GM18868 (cell line): ENCODE measurements around the gene OR10H1.
"Not testable (repeated sequence)": the region's sequence is repeated elsewhere in the genome, so short reads cannot be mapped to it uniquely, and the experiment has no call there.

Source experiments
- ATAC-seq: cut with Tn5 transposase; IDR thresholded peaks from one replicate; pipeline ENCODE4 v1.9.1; 2021; ENCODE audit warnings: mild to moderate bottlenecking, moderate library complexity; ENCODE audit not compliant: unreplicated experiment

The OR10H1 gene

GRCh38 chr19:15828611-15829305 lies 13.3 kb upstream of the OR10H1 start:
- ATAC-seq: not testable (repeated sequence)

DNA sequence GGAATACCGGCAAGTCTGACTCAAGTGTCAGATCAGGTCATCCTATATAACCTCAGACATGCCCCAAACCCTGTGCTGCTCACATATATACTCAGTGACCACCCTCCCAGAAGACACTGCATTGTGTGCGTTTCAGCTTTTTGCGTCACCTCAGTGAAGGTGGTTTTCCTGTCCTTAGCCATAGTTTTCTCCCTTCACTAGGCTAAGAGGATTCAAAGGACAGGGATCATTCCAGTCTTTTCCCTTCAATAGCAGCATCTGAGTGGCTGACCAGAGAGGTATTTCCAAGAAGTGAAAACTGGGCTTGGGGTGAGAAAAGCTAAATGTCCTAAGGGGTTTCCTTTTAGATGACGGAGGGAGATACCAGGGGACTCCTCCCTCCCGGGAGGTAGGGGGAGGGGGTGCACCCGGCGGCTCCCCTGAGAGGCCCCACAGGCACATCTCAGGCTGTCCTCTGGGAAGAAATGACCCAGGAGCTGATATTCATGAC lies 12.7 kb upstream of the OR10H1 start:
- ATAC-seq: no peak

GRCh38 chr19:15825753-15826152 lies 10.3 kb upstream of the OR10H1 start:
- no peak for ATAC-seq

DNA sequence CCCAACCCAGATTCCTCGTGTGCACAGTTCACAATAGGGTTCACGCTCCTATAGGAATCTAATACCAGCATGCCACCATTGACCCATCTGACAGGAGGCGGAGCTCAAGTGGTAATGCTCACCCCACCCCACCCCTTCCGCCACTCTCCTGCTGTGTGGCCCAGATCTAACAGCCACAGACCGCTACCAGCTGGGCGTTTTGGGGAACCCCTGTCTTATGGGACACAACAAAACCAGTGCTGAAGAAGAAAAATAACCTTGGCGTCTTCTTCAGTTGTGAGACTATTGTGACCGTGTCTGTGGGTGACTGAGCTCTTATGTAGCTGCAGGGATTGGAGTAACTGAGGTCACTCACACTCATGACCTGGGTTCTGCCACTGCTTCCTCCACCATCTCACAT lies 5.2 kb upstream of the OR10H1 start:
- no peak for ATAC-seq

DNA sequence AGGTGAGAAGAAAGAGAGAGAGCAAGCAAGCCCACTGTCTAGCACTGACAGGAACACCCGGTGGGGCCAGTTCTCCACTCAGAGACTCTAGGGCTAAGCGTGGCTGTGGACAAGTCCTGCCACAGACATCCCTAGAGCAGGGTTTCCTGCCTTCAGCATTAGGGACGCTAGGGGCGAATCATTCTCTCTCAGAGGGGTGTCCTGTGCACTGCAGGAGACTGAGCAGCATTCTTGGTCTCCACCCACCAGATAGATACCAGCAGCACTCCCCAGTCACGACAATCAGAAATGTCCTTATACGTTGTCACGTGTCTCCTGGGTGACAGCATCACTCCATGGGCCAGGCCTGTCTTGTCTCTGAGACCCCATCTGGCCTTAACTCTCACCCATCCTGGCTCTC lies 1.5 kb downstream of the OR10H1 start:
- no peak for ATAC-seq

- no peak for ATAC-seq
Measured at GRCh38 chr19:15812060-15812722, 3.3 kb downstream of the OR10H1 start.

- ATAC-seq: no peak
Measured at GRCh38 chr19:15811476-15811875, 4.0 kb downstream of the OR10H1 start.

DNA sequence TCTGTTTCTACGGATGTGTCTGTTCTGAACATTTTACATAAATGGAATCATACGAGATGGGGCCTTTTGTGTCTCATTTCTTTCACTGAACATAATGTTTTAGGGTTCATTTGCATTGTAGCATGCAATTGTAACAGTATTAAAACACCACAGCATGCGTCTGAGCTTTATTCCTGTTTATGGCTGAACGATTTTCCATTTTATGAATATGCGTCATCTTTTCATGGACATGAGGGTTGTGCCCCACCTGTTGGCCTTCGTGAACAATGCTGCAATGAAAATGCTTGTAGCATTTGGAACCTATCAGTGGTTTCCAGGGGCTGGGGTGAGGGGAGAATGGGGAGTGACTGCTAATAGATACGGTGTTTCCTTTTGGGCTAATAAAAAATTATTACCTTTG lies 5.1 kb downstream of the OR10H1 start:
- ATAC-seq: no peak

DNA sequence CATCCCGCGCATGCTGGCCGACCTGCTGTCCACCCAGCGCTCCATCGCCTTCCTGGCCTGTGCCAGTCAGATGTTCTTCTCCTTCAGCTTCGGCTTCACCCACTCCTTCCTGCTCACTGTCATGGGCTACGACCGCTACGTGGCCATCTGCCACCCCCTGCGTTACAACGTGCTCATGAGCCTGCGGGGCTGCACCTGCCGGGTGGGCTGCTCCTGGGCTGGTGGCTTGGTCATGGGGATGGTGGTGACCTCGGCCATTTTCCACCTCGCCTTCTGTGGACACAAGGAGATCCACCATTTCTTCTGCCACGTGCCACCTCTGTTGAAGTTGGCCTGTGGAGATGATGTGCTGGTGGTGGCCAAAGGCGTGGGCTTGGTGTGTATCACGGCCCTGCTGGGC lies 21.2 kb downstream of the OR10H1 start:
- ATAC-seq: not testable (repeated sequence)

DNA sequence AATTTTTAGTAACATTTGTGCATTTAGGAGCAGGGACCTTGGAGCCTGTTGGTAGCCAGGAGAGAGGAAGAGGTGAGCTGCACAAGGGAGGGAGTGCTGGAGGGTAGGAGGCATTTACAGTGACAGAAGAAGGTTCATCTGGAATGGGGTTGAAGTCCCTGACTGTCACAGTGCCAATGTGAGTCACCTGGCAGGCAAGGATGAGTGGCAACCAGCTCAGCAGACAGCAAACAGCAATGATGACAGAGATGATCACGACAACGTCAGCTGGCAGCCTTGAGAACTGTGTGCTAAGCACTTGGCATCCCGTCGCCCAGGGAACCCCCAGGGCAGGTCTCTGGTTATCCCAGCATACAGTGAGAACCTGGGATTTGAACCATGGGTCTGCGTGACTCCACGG lies 25.4 kb downstream of the OR10H1 start:
- no peak for ATAC-seq

DNA sequence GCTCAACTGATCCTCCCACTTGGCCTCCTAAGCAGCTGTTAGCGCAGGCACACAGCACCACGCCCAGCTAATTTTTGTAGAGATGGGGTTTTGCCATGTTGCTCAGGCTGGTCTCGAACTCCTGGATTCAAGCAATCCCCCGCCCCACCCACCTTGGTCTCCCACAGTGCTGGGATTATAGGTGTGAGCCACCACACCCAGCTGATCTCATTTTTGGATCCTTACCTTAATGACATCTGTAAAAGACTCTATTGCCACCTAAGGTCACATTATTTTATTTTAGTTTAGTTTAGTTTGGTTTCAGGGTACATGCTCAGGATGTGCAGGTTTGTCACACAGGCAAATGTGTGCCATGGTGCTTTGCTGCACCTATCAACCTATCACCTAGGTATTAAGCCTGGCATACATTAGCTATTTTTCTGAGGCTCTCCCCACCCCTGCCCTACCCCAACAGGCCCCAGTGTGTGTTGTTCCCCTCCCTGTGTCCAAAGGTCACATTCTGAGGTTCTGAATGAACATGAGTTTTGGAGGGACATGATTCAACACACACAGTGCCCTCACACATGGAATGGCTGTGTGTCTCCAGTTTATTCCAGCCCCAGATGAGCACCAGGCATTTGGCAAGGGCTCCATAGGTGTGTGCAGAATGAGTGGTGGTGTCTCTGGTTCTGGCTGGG lies 26.7 kb downstream of the OR10H1 start:
- no peak for ATAC-seq

GRCh38 chr19:15787611-15788155 lies 27.8 kb downstream of the OR10H1 start, which contains the start of gene OR10H5:
Gene OR10H5 (plus strand): TSS chr19:15787661. CDS start chr19:15794049, 6,388 bp downstream.
- no peak for ATAC-seq

- ATAC-seq: not testable (repeated sequence)
Measured at GRCh38 chr19:15782896-15783295, 32.6 kb downstream of the OR10H1 start.

DNA sequence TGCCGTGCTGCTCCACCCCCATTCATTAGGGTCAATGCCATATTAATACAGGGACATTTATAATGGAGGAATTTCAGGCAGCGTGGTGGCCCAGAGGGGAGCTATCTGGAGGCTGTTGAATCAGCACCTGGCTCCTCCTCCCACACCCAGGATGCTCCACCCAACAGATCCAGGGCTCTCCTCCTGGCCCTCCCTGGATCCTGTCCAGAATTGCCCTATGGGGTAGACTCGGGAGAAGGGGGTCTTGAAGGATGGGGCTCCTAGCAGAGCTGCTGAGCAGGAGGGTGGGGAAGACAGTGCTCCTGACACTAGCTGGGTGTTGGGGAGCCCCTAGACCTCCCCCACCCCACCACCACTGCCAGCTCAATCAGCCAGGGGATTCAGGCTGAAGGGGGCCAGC lies 33.3 kb downstream of the OR10H1 start:
- ATAC-seq: no peak

DNA sequence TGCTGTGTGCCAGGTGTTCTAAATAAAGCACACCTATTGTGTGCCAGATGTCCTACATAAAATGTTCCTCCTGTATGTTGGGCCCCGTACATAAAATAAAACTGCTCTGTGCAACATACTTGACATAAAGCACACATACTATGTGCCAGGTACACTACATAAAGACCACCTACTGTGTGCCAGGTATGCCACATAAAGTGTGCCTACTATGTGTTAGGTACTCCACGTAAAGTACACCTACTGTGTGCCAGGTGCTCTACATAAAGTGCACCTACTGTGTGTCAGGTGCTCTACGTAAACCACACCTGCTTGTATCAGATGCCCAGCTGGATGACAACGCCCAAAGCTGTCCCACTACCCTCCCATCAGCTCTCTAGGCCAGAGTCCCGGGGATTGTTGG lies 33.8 kb downstream of the OR10H1 start:
- ATAC-seq: no peak

DNA sequence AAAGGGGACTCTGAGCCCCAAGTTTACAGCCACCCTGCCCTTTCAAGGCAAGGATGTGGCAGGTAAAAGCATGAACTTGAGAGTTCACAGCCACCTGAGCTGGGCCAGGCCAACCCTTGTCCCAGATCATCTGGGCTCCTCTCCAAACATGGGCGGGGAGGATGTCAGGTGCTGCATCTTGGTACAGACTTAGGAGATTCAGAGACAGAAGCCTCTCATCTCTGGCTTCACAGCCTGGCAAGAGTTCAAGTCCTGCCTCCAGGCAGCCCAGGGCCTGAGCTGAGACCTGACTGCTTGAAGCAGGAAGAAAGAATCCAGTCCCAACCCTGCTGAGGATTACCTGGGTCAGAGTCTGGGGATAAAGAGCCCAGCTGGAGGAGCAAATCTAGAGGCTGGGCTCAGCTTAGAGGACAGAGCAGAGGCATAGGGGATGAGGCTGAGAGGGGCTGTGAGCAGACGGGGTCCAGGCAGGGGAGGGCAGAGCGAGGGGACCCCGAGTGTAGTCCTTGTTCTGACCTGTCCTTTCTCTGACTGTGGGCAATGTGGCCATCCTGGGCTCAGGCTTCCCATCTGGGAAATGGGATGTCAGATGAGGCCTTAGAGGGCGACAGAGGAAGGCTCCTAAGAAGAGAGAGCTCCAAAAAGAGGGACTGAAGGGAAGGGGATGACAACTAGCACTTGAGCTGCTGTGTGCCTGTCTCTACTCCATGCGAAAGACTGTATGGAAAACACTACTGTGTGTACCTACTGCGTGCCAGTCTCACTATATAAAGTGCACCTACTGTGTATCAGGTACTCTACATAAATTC lies 34.6 kb downstream of the OR10H1 start:
- ATAC-seq: no peak

GRCh38 chr19:15779756-15780476 lies 35.5 kb downstream of the OR10H1 start:
- ATAC-seq: no peak

- no peak for ATAC-seq
Measured at GRCh38 chr19:15776991-15777970, 38.2 kb downstream of the OR10H1 start.

GRCh38 chr19:15776264-15776663 lies 39.2 kb downstream of the OR10H1 start:
- no peak for ATAC-seq
